Heart left ventricle (tissue), 16 donors: ENCODE measurements around the gene CD247. TPM values are rescaled to one million over a fixed set of nuclear protein-coding genes. Genes with fewer than 3 reads are reported as not detected.

Experiments
- ATAC-seq, 4 donors: fragments of 200-7000 bp; cut with Tn5 transposase; one replicate each; pipeline ENCODE4 v1.9.1; 2020 to 2022; ENCODE audit warnings: moderate library complexity in 4 of 4, mild to moderate bottlenecking in 3 of 4, moderate number of reproducible peaks in 1 of 4
- DNase-seq, 5 donors: peaks; one replicate each; pipeline ENCODE4 v3.0.0-alpha.2; 2020
- H3K27ac ChIP-seq, 12 donors: fragments of 200-600 bp; sonication (generic) in 4 of 12; one replicate each; pipeline versions ENCODE4 v1.5.0 to v1.8.0; 2016 to 2022; ENCODE audit warnings: mild to moderate bottlenecking in 2 of 12
- H3K27me3 ChIP-seq, 9 donors: fragments of 200-600 bp; sonication (generic) in 2 of 9; one replicate each; pipeline versions ENCODE4 v1.5.1 to v1.8.0; 2016 to 2022; ENCODE audit warnings: mild to moderate bottlenecking in 3 of 9
- H3K36me3 ChIP-seq, 9 donors: fragments of 200-600 bp; sonication (generic) in 2 of 9; one replicate each; pipeline versions ENCODE4 v1.5.0 to v1.8.0; 2018 to 2022; ENCODE audit warnings: mild to moderate bottlenecking in 2 of 9
- H3K4me1 ChIP-seq, 12 donors: fragments of 200-600 bp; sonication (generic) in 4 of 12; one replicate each; pipeline versions ENCODE4 v1.5.0 to v1.8.0; 2016 to 2022; ENCODE audit warnings: mild to moderate bottlenecking in 3 of 12
- H3K4me3 ChIP-seq, 12 donors: fragments of 200-600 bp; sonication (generic) in 4 of 12; one replicate each; pipeline versions ENCODE4 v1.5.0 to v1.8.0; 2017 to 2022; ENCODE audit warnings: mild to moderate bottlenecking in 9 of 12, moderate library complexity in 4 of 12
- H3K9me3 ChIP-seq, 12 donors: fragments of 200-600 bp; sonication (generic) in 4 of 12; one replicate each; pipeline versions ENCODE4 v1.5.0 to v1.8.0; 2016 to 2022; ENCODE audit warnings: mild to moderate bottlenecking in 1 of 12
- POLR2A ChIP-seq, 2 donors: fragments of 450-650 bp; IDR thresholded peaks; one replicate each; pipeline ENCODE4 v1.6.1; 2017; ENCODE audit warnings: antibody characterized with exemption in 2 of 2, mild to moderate bottlenecking in 2 of 2, moderate library complexity in 2 of 2
- WGBS, 4 donors: extraction: QIAGEN DNeasy Blood & Tissue Kit in 2 of 4; methylation state at CpG; one replicate each; pipeline versions ENCODE4 v1.1.5 to v1.1.7; 2013 to 2018; 5-methylcytosine and 5-hydroxymethylcytosine counted together
- intact Hi-C, 10 donors: fragments of 100-400 bp; cut with DNase I; formaldehyde crosslinking; loops; one replicate each; pipeline versions ENCODE4 v1.11.1 to v1.14.2; 2022
- polyA plus RNA-seq, 2 donors: library from polyadenylated mRNA; stranded (reverse); fragments of 200-250 nt; gene quantifications; one replicate each; pipeline ENCODE4 v1.2.3, GENCODE V29; 2013
- total RNA-seq, 9 donors: library from RNA; depleted of rRNA in 2 of 9; stranded (reverse); fragments of >200 nt in 2 of 9; fragmentation: NEBNext Ultra II Directional in 3 of 9; extraction: Animal tissue kit (Norgen Biotek cat#: 25700) in 3 of 9; gene quantifications; one replicate each; pipeline versions ENCODE4 v1.1.0 to v1.2.4, GENCODE V29; 2016 to 2023
- TF ChIP-seq, protein P1 (sequence below), 12 donors: fragments of 200-600 bp; sonication (generic) in 4 of 12; IDR thresholded peaks; one replicate each; pipeline versions ENCODE4 v1.5.0 to v1.8.0; 2018 to 2022; ENCODE audit warnings: antibody characterized with exemption in 12 of 12, mild to moderate bottlenecking in 5 of 12
- donor health status: ischemic (EF 13 %, LVEDD 7.1; RV severe dilation, severe dysfunction).
- donor health status: healthy with polysubstance abuse.
- donor health status: DM: no; HTN: yes; CAD: no.
- donor health status: DM: no; HTN: no; CAD: no.
- donor health status: ischemic (EF 25% LVEDD 6.9; RV normal size, moderate dysfunction).
- donor health status: ischemic (EF 25% LVEDD 5.7; RV mildly dilated, moderate dysfunction).
- donor health status: healthy.
- donor health status: DM: yes; HTN: yes; CAD: no.
- donor health status: ischemic (EF 35%, LVEDD 5.7; RV mildly dilated, moderate dysfunction).
- donor health status: nonischemic (EF 11% LVEDD 7.7; RV severe dilation, severe dysfunction).
- donor health status: DM: yes; HTN: yes; CAD: no.
- donor health status: PGD.
- donor health status: ischemic (EF 29% LVEDD 5.4; RV normal size, mild dysfunction).
- donor health status: nonischemic (EF 23%, LVEDD 6.1; RV moderate dilation, normal function).

CD247 gene
- total and polyA plus RNA-seq, 11 donors = 0.19 to 7.6 (median 0.47) TPM; not detected in 1

- 85 to 88% (median 88%) methylated on average over 3 of the region's 3 CpGs for WGBS, 4 donors
- H3K9me3 ChIP-seq = no peaks in the 10 kb centered on the region
- DNase-seq (no peak), ATAC-seq (no peak)
- H3K4me3 ChIP-seq = no peak overlapping the region
- intact Hi-C loops = loop anchor here (5.0 to 10.0 kb wide), 5 partner anchors 127 to 140 kb away; no protein-coding TSS in a partner anchor
- H3K36me3 ChIP-seq = peaks cover 0 to 81% (median 28%) of the 10 kb centered on the region in 9 donors
- H3K27ac ChIP-seq = no peak overlapping the region
- H3K27me3 ChIP-seq = no peaks in the 10 kb centered on the region
- TF ChIP-seq, protein P1, sequence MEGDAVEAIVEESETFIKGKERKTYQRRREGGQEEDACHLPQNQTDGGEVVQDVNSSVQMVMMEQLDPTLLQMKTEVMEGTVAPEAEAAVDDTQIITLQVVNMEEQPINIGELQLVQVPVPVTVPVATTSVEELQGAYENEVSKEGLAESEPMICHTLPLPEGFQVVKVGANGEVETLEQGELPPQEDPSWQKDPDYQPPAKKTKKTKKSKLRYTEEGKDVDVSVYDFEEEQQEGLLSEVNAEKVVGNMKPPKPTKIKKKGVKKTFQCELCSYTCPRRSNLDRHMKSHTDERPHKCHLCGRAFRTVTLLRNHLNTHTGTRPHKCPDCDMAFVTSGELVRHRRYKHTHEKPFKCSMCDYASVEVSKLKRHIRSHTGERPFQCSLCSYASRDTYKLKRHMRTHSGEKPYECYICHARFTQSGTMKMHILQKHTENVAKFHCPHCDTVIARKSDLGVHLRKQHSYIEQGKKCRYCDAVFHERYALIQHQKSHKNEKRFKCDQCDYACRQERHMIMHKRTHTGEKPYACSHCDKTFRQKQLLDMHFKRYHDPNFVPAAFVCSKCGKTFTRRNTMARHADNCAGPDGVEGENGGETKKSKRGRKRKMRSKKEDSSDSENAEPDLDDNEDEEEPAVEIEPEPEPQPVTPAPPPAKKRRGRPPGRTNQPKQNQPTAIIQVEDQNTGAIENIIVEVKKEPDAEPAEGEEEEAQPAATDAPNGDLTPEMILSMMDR (IDR thresholded peaks at IDR 0.05) = no peak
- no peak for TF ChIP-seq POLR2A (IDR thresholded peaks at IDR 0.05)
- peaks cover 0 to 9% (median 0%) of the 10 kb centered on the region in 12 donors for H3K4me1 ChIP-seq
Measured at GRCh38 chr1:167404908-167405307, 113.4 kb downstream of the CD247 start.

GRCh38 chr1:167404161-167404888 is 114.0 kb downstream of the CD247 start:
- ATAC-seq (no peak), DNase-seq (no peak)
- WGBS, 4 donors = 64 to 71% (median 66%) methylated on average over 4 of the region's 4 CpGs
- TF ChIP-seq, protein P1 (IDR thresholded peaks at IDR 0.05) = no peak
- TF ChIP-seq POLR2A (IDR thresholded peaks at IDR 0.05) = no peak
- H3K27me3 ChIP-seq = no peaks in the 10 kb centered on the region
- H3K4me3 ChIP-seq = no peak overlapping the region
- peaks cover 0 to 9% (median 0%) of the 10 kb centered on the region in 12 donors for H3K4me1 ChIP-seq
- no peak overlapping the region for H3K27ac ChIP-seq
- intact Hi-C loops = loop anchor here (5.0 to 10.0 kb wide), 5 partner anchors 128 to 140 kb away; no protein-coding TSS in a partner anchor
- no peaks in the 10 kb centered on the region for H3K9me3 ChIP-seq
- peaks cover 0 to 86% (median 28%) of the 10 kb centered on the region in 9 donors for H3K36me3 ChIP-seq

DNA sequence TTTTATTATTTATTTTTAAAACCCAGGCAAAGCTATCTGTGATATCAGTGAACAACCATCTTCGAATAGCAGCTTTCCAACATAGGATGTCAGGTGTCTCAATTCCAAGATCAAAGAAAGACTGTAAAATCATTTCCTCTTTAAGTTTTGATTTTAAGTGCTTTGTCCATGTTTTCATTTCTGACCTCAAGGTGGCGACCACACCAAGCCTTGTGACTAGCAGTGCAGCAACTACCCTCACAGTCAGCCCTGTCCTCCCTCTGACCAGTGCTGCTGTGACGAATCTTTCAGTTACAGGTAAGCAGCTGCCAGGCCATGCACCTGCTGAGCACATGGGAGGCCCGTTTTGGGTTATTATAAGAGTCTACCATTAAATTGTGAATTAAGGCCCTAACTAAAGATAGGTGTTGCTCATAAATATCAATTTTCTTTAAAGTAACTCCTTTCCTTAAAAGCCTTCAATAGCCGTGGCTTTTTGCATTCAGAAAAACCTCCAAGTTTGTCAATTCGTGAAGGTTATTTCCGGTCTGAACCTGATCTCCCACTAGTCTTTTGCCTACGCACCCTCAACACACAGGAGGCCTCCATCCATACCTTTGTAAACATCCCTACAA is 117.0 kb downstream of the CD247 start:
- DNase-seq (peak in 3 of 5 donors; percentile 24 to 32 (median 27)), ATAC-seq (peak in 3 of 4 donors; percentile 49 to 68 (median 62))
- intact Hi-C loops = loop anchor here (2.0 to 10.0 kb wide), 6 partner anchors 41 to 143 kb away; no protein-coding TSS in a partner anchor
- no peak for TF ChIP-seq POLR2A (IDR thresholded peaks at IDR 0.05)
- TF ChIP-seq, protein P1 (IDR thresholded peaks at IDR 0.05) = peak; percentile 23 to 64 (median 47)
- Histone ChIP-seq H3K4me1 (peaks cover 0 to 9% (median 0%) of the 10 kb centered on the region in 12 donors), H3K27me3 (no peaks in the 10 kb centered on the region), H3K27ac (no peak overlapping the region), H3K4me3 (no peak overlapping the region), H3K36me3 (peaks cover 0 to 91% (median 41%) of the 10 kb centered on the region in 9 donors), H3K9me3 (no peaks in the 10 kb centered on the region)
- 66 to 69% (median 67%) methylated on average over 8 of the region's 8 CpGs for WGBS, 4 donors

- Histone ChIP-seq H3K27ac (no peak overlapping the region), H3K4me1 (peaks cover 0 to 9% (median 0%) of the 10 kb centered on the region in 12 donors), H3K9me3 (no peaks in the 10 kb centered on the region), H3K4me3 (no peak overlapping the region), H3K27me3 (no peaks in the 10 kb centered on the region), H3K36me3 (peaks cover 0 to 90% (median 38%) of the 10 kb centered on the region in 9 donors)
- intact Hi-C loops = loop anchor here (2.0 to 10.0 kb wide), 6 partner anchors 42 to 144 kb away; no protein-coding TSS in a partner anchor
- no peak for ATAC-seq
- no peak for DNase-seq
- WGBS, 4 donors = 77 to 81% (median 77%) methylated on average over 2 of the region's 2 CpGs
- TF ChIP-seq, protein P1 (IDR thresholded peaks at IDR 0.05) = no peak
- TF ChIP-seq POLR2A (IDR thresholded peaks at IDR 0.05) = no peak
Measured at GRCh38 chr1:167400359-167400953, 117.9 kb downstream of the CD247 start.
